ENCODE measurements around the gene OR51B4.
"Not testable (repeated sequence)": the region's sequence is repeated elsewhere in the genome, so short reads cannot be mapped to it uniquely, and the experiment has no call there.

The OR51B4 gene

GRCh38 chr11:5301846-5302245 lies at the start of gene OR51B4:
TSS of gene OR51B4 (minus strand) at chr11:5301946. CDS start at chr11:5301946, 0 bp downstream.
- H3K4me3 ChIP-seq (ENCODE audit: low read depth, low read length), result no peak within 1 kb of the TSS

GRCh38 chr11:5351208-5351607 lies 49.5 kb upstream of the OR51B4 start, which contains the start of gene OR51B6:
TSS of gene OR51B6 (plus strand) at chr11:5351508. CDS start at chr11:5351508, 0 bp downstream.
- no peak within 1 kb of the TSS for H3K4me3 ChIP-seq (ENCODE audit: low read depth, low read length)

- no peak overlapping the region for H3K4me3 ChIP-seq (ENCODE audit: low read depth, low read length)
These were observed 47.8 kb upstream of the OR51B4 start for GRCh38 chr11:5349550-5349949.

GRCh38 chr11:5348551-5349194 lies 46.9 kb upstream of the OR51B4 start:
- H3K4me3 ChIP-seq (ENCODE audit: low read depth, low read length), result no peak overlapping the region

- H3K4me3 ChIP-seq (ENCODE audit: low read depth, low read length), result no peak overlapping the region
These were observed 44.1 kb upstream of the OR51B4 start for GRCh38 chr11:5345831-5346230.

- H3K4me3 ChIP-seq (ENCODE audit: low read depth, low read length), result no peak within 1 kb of the TSS
These were observed 42.0 kb upstream of the OR51B4 start, which contains the start of gene OR51B5 for GRCh38 chr11:5343474-5344335. TSS of gene OR51B5 (minus strand) at chr11:5343524. CDS start at chr11:5343524, 0 bp downstream.

- no peak overlapping the region for H3K4me3 ChIP-seq (ENCODE audit: low read depth, low read length)
These were observed 38.1 kb upstream of the OR51B4 start for GRCh38 chr11:5339771-5340322.

- H3K4me3 ChIP-seq (ENCODE audit: low read depth, low read length), result not testable (repeated sequence)
These were observed 35.5 kb upstream of the OR51B4 start for GRCh38 chr11:5337253-5337652.

- no peak overlapping the region for H3K4me3 ChIP-seq (ENCODE audit: low read depth, low read length)
These were observed 34.6 kb upstream of the OR51B4 start for GRCh38 chr11:5336331-5336730.

- no peak overlapping the region for H3K4me3 ChIP-seq (ENCODE audit: low read depth, low read length)
These were observed 33.4 kb upstream of the OR51B4 start for GRCh38 chr11:5335170-5335569.

- no peak within 1 kb of the TSS for H3K4me3 ChIP-seq (ENCODE audit: low read depth, low read length)
These were observed 22.5 kb upstream of the OR51B4 start, which contains the start of gene OR51B2 for GRCh38 chr11:5324197-5324596. TSS of gene OR51B2 (minus strand) at chr11:5324297. CDS start at chr11:5324297, 0 bp downstream.

GRCh38 chr11:5317292-5317691 lies 15.5 kb upstream of the OR51B4 start:
- H3K4me3 ChIP-seq (ENCODE audit: low read depth, low read length), result no peak overlapping the region

GRCh38 chr11:5313326-5314023 lies 11.7 kb upstream of the OR51B4 start:
- H3K4me3 ChIP-seq (ENCODE audit: low read depth, low read length), result not testable (repeated sequence)

- no peak overlapping the region for H3K4me3 ChIP-seq (ENCODE audit: low read depth, low read length)
These were observed 8.7 kb upstream of the OR51B4 start for GRCh38 chr11:5310423-5310822.

GRCh38 chr11:5307256-5308019 lies 5.7 kb upstream of the OR51B4 start:
- no peak overlapping the region for H3K4me3 ChIP-seq (ENCODE audit: low read depth, low read length)

- H3K4me3 ChIP-seq (ENCODE audit: low read depth, low read length), result no peak overlapping the region
These were observed 2.3 kb upstream of the OR51B4 start for GRCh38 chr11:5304046-5304445.

GRCh38 chr11:5303626-5304025 lies 1.9 kb upstream of the OR51B4 start:
- H3K4me3 ChIP-seq (ENCODE audit: low read depth, low read length), result no peak overlapping the region

- no peak overlapping the region for H3K4me3 ChIP-seq (ENCODE audit: low read depth, low read length)
These were observed 1.5 kb downstream of the OR51B4 start for GRCh38 chr11:5300251-5300650.

- H3K4me3 ChIP-seq (ENCODE audit: low read depth, low read length), result no peak overlapping the region
These were observed 3.3 kb downstream of the OR51B4 start for GRCh38 chr11:5298451-5298850.

GRCh38 chr11:5297721-5298323 lies 3.9 kb downstream of the OR51B4 start:
- H3K4me3 ChIP-seq (ENCODE audit: low read depth, low read length), result no peak overlapping the region

Data from iPS-11a (cell line).